Measurements from ENCODE around the gene ZNF683.

- TF ChIP-seq CTCF (conservative IDR thresholded peaks at IDR 0.05; ENCODE audit: low read depth, low read length) (no peak), EZH2 (IDR thresholded peaks at IDR 0.05; ENCODE audit: low read length, unreplicated experiment) (no peak), EZH2phosphoT487 (IDR thresholded peaks at IDR 0.05; ENCODE audit: borderline replicate concordance, low read length) (no peak)
Measured at GRCh38 chr1:26389604-26390247, 17.2 kb upstream of the ZNF683 start.

Data from PC-3 (cell line).